MM.1S (cell line): ENCODE data around the gene HSPG2.

Experiments used
- CTCF ChIP-seq: fragments of 300-600 bp; sonication (generic); IDR thresholded peaks from 2 replicates; pipeline ENCODE4 v1.5.1; 2016; ENCODE audit warnings: antibody characterized with exemption, low read length, mixed read lengths
- EZH2 ChIP-seq: fragments of 300-600 bp; sonication (generic); optimal IDR thresholded peaks from 2 replicates; pipeline ENCODE3; 2017; ENCODE audit warnings: low read depth, mild to moderate bottlenecking, antibody characterized with exemption, low read length, mixed read lengths
- EZH2phosphoT487 ChIP-seq: fragments of 300-600 bp; sonication (generic); IDR thresholded peaks from 2 replicates; pipeline ENCODE4 v1.6.1; 2018; ENCODE audit warnings: antibody characterized with exemption, low read length

GRCh38 chr1:21848524-21849174 lies 88.5 kb downstream of the HSPG2 start:
- TF ChIP-seq CTCF (no peak), EZH2 (no peak), EZH2phosphoT487 (no peak)
